ENCODE measurements around the gene CRYZ.
"Not testable (repeated sequence)": the region's sequence is repeated elsewhere in the genome, so short reads cannot be mapped to it uniquely, and the experiment has no call there.

CRYZ gene

GRCh38 chr1:74677926-74678325, 54.9 kb downstream of the CRYZ start:
- no peak for TF ChIP-seq Cebpa-rat (IDR thresholded peaks at IDR 0.05)
- no peak overlapping the region for H3K27ac ChIP-seq
- no peaks in the 10 kb centered on the region for H4K20me1 ChIP-seq
- H3K27me3 ChIP-seq: no peaks in the 10 kb centered on the region
- H3K4me3 ChIP-seq: no peak overlapping the region
- peaks cover 10 to 16% (median 13%) of the 10 kb centered on the region in 11 experiments for H3K9me3 ChIP-seq (replicated peaks in 1 of 11)
- H3K9ac ChIP-seq: no peak overlapping the region
- H3K4me1 ChIP-seq: peaks cover 0 to 23% (median 14%) of the 10 kb centered on the region in 10 experiments; a peak in 15 of 20 replicates
- H3K4me2 ChIP-seq: no peak overlapping the region
- no peaks in the 10 kb centered on the region; a peak in 1 of 22 replicates for H3K36me3 ChIP-seq

GRCh38 chr1:74674278-74675048, 58.4 kb downstream of the CRYZ start:
- no peak overlapping the region for H3K9ac ChIP-seq
- peaks cover 0 to under 1% (median 0%) of the 10 kb centered on the region in 10 experiments; a peak in 2 of 20 replicates for H3K4me1 ChIP-seq
- no peaks in the 10 kb centered on the region for H3K27me3 ChIP-seq
- no peak overlapping the region for H3K4me3 ChIP-seq
- H3K4me2 ChIP-seq: no peak overlapping the region
- H4K20me1 ChIP-seq: no peaks in the 10 kb centered on the region
- peaks cover 29 to 46% (median 38%) of the 10 kb centered on the region in 11 experiments for H3K9me3 ChIP-seq (replicated peaks in 1 of 11)
- H3K27ac ChIP-seq: no peak overlapping the region
- no peak for TF ChIP-seq Cebpa-rat (IDR thresholded peaks at IDR 0.05)
- H3K36me3 ChIP-seq: no peaks in the 10 kb centered on the region; a peak in 1 of 22 replicates

GRCh38 chr1:74673351-74674111, 59.3 kb downstream of the CRYZ start, which contains the start of gene ERICH3:
TSS of gene ERICH3 (minus strand) at chr1:74673792. CDS start at chr1:74673519, 273 bp downstream.
- no peak within 1 kb of the TSS for H3K4me2 ChIP-seq
- no peaks in the 10 kb centered on the region for H3K27me3 ChIP-seq
- H3K27ac ChIP-seq: no peak within 1 kb of the TSS
- peaks cover 0 to 7% (median 0%) of the 10 kb centered on the region in 10 experiments; a peak in 2 of 20 replicates for H3K4me1 ChIP-seq
- H3K9me3 ChIP-seq (replicated peaks in 1 of 11): peaks cover 29 to 46% (median 38%) of the 10 kb centered on the region in 11 experiments
- no peaks in the 10 kb centered on the region for H4K20me1 ChIP-seq
- no peak for TF ChIP-seq Cebpa-rat (IDR thresholded peaks at IDR 0.05)
- no peaks in the 10 kb centered on the region; a peak in 1 of 22 replicates for H3K36me3 ChIP-seq
- no peak within 1 kb of the TSS for H3K9ac ChIP-seq
- H3K4me3 ChIP-seq: no peak within 1 kb of the TSS

- not testable (repeated sequence) for H3K36me3 ChIP-seq, H3K27ac ChIP-seq, H3K4me1 ChIP-seq, H4K20me1 ChIP-seq, H3K4me3 ChIP-seq, H3K9ac ChIP-seq, H3K27me3 ChIP-seq, H3K4me2 ChIP-seq
- peaks cover 29 to 46% (median 40%) of the 10 kb centered on the region in 11 experiments for H3K9me3 ChIP-seq (replicated peaks in 1 of 11)
Measured at GRCh38 chr1:74670866-74671265, 62.0 kb downstream of the CRYZ start.
